Upper lobe of left lung (tissue), 6 donors: ENCODE data around the gene HPCA. TPM values are rescaled to one million over a fixed set of nuclear protein-coding genes. Genes with fewer than 3 reads are reported as not detected.

Experiments
- ATAC-seq, 2 donors: fragments of 200-7000 bp; cut with Tn5 transposase; one replicate each; pipeline ENCODE4 v1.9.1; 2022; ENCODE audit warnings: mild to moderate bottlenecking in 2 of 2, moderate library complexity in 2 of 2; ENCODE audit not compliant: low FRiP score in 2 of 2
- DNase-seq, 2 donors: peaks; one replicate each; pipeline ENCODE4 v3.0.0-alpha.2; 2019 to 2020
- H3K27ac ChIP-seq, 4 donors: fragments of 200-600 bp; sonication (generic); one replicate each; pipeline ENCODE4 v1.5.1; 2016 to 2019
- H3K27me3 ChIP-seq, 4 donors: fragments of 200-600 bp; sonication (generic); one replicate each; pipeline ENCODE4 v1.5.1; 2017 to 2019
- H3K36me3 ChIP-seq, 4 donors: fragments of 200-600 bp; sonication (generic); one replicate each; pipeline ENCODE4 v1.5.1; 2016 to 2019
- H3K4me1 ChIP-seq, 4 donors: fragments of 200-600 bp; sonication (generic); one replicate each; pipeline ENCODE4 v1.5.1; 2018 to 2019
- H3K4me3 ChIP-seq, 4 donors: fragments of 200-600 bp; sonication (generic); one replicate each; pipeline ENCODE4 v1.5.1; 2017 to 2019; ENCODE audit warnings: mild to moderate bottlenecking in 2 of 4, moderate library complexity in 1 of 4
- H3K9me3 ChIP-seq, 4 donors: fragments of 200-600 bp; sonication (generic); one replicate each; pipeline ENCODE4 v1.5.1; 2018 to 2019
- EP300 ChIP-seq, 4 donors: sonication (generic); formaldehyde crosslinking; IDR thresholded peaks; one replicate each; pipeline ENCODE4 v1.5.1; 2017; ENCODE audit warnings: antibody characterized with exemption in 4 of 4, control low read depth in 2 of 4
- POLR2A ChIP-seq, 4 donors: fragments of 450-650 bp; IDR thresholded peaks; one replicate each; pipeline ENCODE4 v1.5.1; 2016 to 2017; ENCODE audit warnings: antibody characterized with exemption in 4 of 4, mild to moderate bottlenecking in 2 of 4
- POLR2AphosphoS5 ChIP-seq, 2 donors: sonication (generic); formaldehyde crosslinking; IDR thresholded peaks; one replicate each; pipeline ENCODE4 v1.5.1; 2017; ENCODE audit warnings: antibody characterized with exemption in 2 of 2
- total RNA-seq, 6 donors: library from RNA; depleted of rRNA in 4 of 6; stranded (reverse); fragments of >200 nt in 4 of 6; gene quantifications; one replicate each; pipeline versions ENCODE4 v1.1.0 to v1.2.1, GENCODE V29; 2016 to 2021
- TF ChIP-seq, protein P1 (sequence below), 6 experiments: fragments of 450-650 bp in 4 of 6; fragments of 200-600 bp in 2 of 6; sonication (generic) in 2 of 6; IDR thresholded peaks; one replicate each; pipeline ENCODE4 v1.5.1; 2016 to 2019; ENCODE audit warnings: antibody characterized with exemption in 6 of 6
- donor health status: DM: no; HTN: no; CAD: no; lungs with moderate emphysema.
- donor health status: DM: no; HTN: yes; CAD: no; lungs with severe emphysema.

The HPCA gene
- total RNA-seq, 6 donors from 2014 or later: not detected

DNA sequence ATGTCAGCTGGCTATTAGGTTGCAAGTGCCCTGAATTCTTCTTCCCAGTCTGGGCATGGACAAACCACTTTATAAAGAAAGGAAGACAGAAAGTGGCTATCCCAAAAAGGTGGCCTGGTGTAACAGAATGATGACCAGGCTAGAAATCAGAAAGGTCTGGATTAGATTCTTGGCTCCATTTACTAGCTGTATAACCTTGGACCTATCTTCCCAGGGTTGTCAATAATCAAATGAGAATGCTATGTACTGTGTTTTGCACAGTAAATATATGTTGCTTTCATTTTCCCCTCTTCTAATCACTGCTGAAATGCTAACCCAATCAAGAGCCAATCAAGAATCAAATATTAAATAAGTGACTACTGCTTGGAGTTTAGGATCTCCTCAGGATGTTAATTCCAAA, 57.9 kb downstream of the HPCA start:
- TF ChIP-seq, protein P1, sequence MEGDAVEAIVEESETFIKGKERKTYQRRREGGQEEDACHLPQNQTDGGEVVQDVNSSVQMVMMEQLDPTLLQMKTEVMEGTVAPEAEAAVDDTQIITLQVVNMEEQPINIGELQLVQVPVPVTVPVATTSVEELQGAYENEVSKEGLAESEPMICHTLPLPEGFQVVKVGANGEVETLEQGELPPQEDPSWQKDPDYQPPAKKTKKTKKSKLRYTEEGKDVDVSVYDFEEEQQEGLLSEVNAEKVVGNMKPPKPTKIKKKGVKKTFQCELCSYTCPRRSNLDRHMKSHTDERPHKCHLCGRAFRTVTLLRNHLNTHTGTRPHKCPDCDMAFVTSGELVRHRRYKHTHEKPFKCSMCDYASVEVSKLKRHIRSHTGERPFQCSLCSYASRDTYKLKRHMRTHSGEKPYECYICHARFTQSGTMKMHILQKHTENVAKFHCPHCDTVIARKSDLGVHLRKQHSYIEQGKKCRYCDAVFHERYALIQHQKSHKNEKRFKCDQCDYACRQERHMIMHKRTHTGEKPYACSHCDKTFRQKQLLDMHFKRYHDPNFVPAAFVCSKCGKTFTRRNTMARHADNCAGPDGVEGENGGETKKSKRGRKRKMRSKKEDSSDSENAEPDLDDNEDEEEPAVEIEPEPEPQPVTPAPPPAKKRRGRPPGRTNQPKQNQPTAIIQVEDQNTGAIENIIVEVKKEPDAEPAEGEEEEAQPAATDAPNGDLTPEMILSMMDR (IDR thresholded peaks at IDR 0.05): no peak
- TF ChIP-seq EP300 (IDR thresholded peaks at IDR 0.05) (no peak), POLR2AphosphoS5 (IDR thresholded peaks at IDR 0.05) (no peak), POLR2A (IDR thresholded peaks at IDR 0.05) (no peak)
- Histone ChIP-seq H3K4me3 (no peak overlapping the region), H3K9me3 (no peaks in the 10 kb centered on the region), H3K27me3 (no peaks in the 10 kb centered on the region), H3K27ac (no peak overlapping the region), H3K36me3 (peaks cover 27 to 90% (median 64%) of the 10 kb centered on the region in 4 donors), H3K4me1 (peaks cover 10 to 30% (median 23%) of the 10 kb centered on the region in 4 donors)
- ATAC-seq: no peak
- no peak for DNase-seq

Other genes starting within 250 kb of the HPCA start
- 10 to 100 TPM; 24.4 to 43.9 (median 37.3) TPM for gene ZBTB8OS, start 235.9 kb upstream of the HPCA start, total RNA-seq
- gene RBBP4, start 235.3 kb upstream of the HPCA start, total RNA-seq: 100 to 1,000 TPM in 5 of 6 donors, 10 to 100 TPM in 1; 72.8 to 161 (median 131) TPM
- 10 to 100 TPM; 12.0 to 33.5 (median 25.8) TPM for gene SYNC, start 183.7 kb upstream of the HPCA start, total RNA-seq
- gene YARS1, start 69.1 kb upstream of the HPCA start, total RNA-seq: 100 to 1,000 TPM in 3 of 6 donors, 10 to 100 TPM in 3; 82.1 to 110 (median 95.1) TPM
- gene S100PBP, start 68.8 kb upstream of the HPCA start, total RNA-seq: 10 to 100 TPM; 20.8 to 85.9 (median 34.9) TPM
- gene FNDC5, start 15.6 kb upstream of the HPCA start, total RNA-seq: 10 to 100 TPM in 1 of 6 donors, 1 to 10 TPM in 2, under 1 TPM in 1, not detected in 2; 0.30 to 10.3 (median 2.2) TPM
- 10 to 100 TPM; 37.7 to 94.1 (median 58.6) TPM for gene TMEM54, start 14.9 kb downstream of the HPCA start, total RNA-seq
- gene RNF19B, start 78.3 kb downstream of the HPCA start, total RNA-seq: 10 to 100 TPM; 28.7 to 44.5 (median 37.4) TPM
- gene AK2, start 150.4 kb downstream of the HPCA start, total RNA-seq: 100 to 1,000 TPM in 5 of 6 donors, 10 to 100 TPM in 1; 90.1 to 123 (median 115) TPM
- gene AZIN2, start 194.7 kb downstream of the HPCA start, total RNA-seq: 1 to 10 TPM; 1.5 to 4.8 (median 2.8) TPM